HG02610 (cell line): Measurements from ENCODE around the gene INTS11.

Experiments used
- ATAC-seq: cut with Tn5 transposase; IDR thresholded peaks from one replicate; pipeline ENCODE4 v1.9.1; 2021; ENCODE audit warnings: mild to moderate bottlenecking, moderate library complexity; ENCODE audit not compliant: unreplicated experiment

The INTS11 gene

GRCh38 chr1:1272341-1273208, 51.9 kb downstream of the INTS11 start:
- no peak for ATAC-seq

- ATAC-seq: no peak
Observed at GRCh38 chr1:1270813-1271212, 53.6 kb downstream of the INTS11 start.

GRCh38 chr1:1268284-1268682, 56.2 kb downstream of the INTS11 start:
- no peak for ATAC-seq

GRCh38 chr1:1267488-1268283, 56.8 kb downstream of the INTS11 start:
- ATAC-seq: no peak

GRCh38 chr1:1264868-1265272, 59.6 kb downstream of the INTS11 start:
- no peak for ATAC-seq

GRCh38 chr1:1264026-1264425, 60.4 kb downstream of the INTS11 start:
- no peak for ATAC-seq

- ATAC-seq: no peak
Observed at GRCh38 chr1:1262758-1263157, 61.7 kb downstream of the INTS11 start.

GRCh38 chr1:1262071-1262470, 62.4 kb downstream of the INTS11 start:
- ATAC-seq: no peak
